A549 (cell line): ENCODE measurements around the gene RAB39B. TPM values are rescaled to one million over a fixed set of nuclear protein-coding genes. Genes with fewer than 3 reads are reported as not detected.
"Not testable (repeated sequence)": the region's sequence is repeated elsewhere in the genome, so short reads cannot be mapped to it uniquely, and the experiment has no call there.

Experiments
- ATAC-seq, 2 experiments: fragments of 200-7000 bp in 1 of 2; fragments of >200 bp in 1 of 2; cut with Nextera tagmentation in 1 of 2; cut with Tn5 transposase in 1 of 2; 3 replicates each; pipeline versions ENCODE4 v1.8.0 to v1.9.1; 2018 to 2020; ENCODE audit warnings: mild to moderate bottlenecking in 1 of 2, moderate library complexity in 1 of 2
- CTCF ChIA-PET: fragments of 300-600 bp; sonication (Branson Sonifier 250); formaldehyde crosslinking; extraction: SDS; loops from one replicate; lab custom pipeline; 2021; ENCODE audit warnings: antibody characterized with exemption, inconsistent platforms; lab: Yijun Ruan, JAX
- POLR2A ChIA-PET: fragments of 350-600 bp; formaldehyde crosslinking; extraction: SDS; loops from one replicate; lab custom pipeline; 2021; ENCODE audit warnings: antibody characterized with exemption, inconsistent platforms; lab: Yijun Ruan, JAX
- DNase-seq, 2 experiments: peaks; one replicate each; pipeline versions ENCODE4 v3.0.0 to v3.0.0-alpha.2; 2011 to 2016; ENCODE audit warnings: low read depth in 1 of 2, low spot score in 1 of 2
- FAIRE-seq: peaks from 2 replicates; lab custom pipeline; 2011; peaks lifted over from hg19 to GRCh38; lab: Jason Lieb, UNC
- H3K27ac ChIP-seq, 2 experiments: fragments of >200 bp; sonication (Bioruptor Twin); formaldehyde crosslinking; 3 replicates each; pipeline ENCODE4 v1.5.1; 2016 to 2017
- H3K4me1 ChIP-seq: fragments of >200 bp; sonication (Bioruptor Twin); formaldehyde crosslinking; 3 replicates; pipeline ENCODE4 v1.6.1; 2016
- H3K4me2 ChIP-seq: fragments of >200 bp; sonication (Bioruptor Twin); formaldehyde crosslinking; 3 replicates; pipeline ENCODE4 v1.6.1; 2016
- H3K4me3 ChIP-seq: fragments of >200 bp; sonication (Bioruptor Twin); formaldehyde crosslinking; 3 replicates; pipeline ENCODE4 v1.5.1; 2016
- H3K9me3 ChIP-seq: fragments of >200 bp; sonication (Bioruptor Twin); formaldehyde crosslinking; 3 replicates; pipeline ENCODE4 v1.6.1; 2016
- BHLHE40 ChIP-seq: IDR thresholded peaks from 2 replicates; pipeline ENCODE4 v1.6.1; 2012; ENCODE audit warnings: low read depth, low read length, inconsistent platforms
- CBX2 ChIP-seq: fragments of 200-600 bp; sonication (generic); IDR thresholded peaks from 2 replicates; pipeline ENCODE4 v1.6.1; 2016; ENCODE audit warnings: low read depth, mild to moderate bottlenecking, borderline replicate concordance
- CEBPB ChIP-seq, 2 experiments: fragments of >200 bp in 1 of 2; sonication (Bioruptor Twin) in 1 of 2; formaldehyde crosslinking in 1 of 2; IDR thresholded peaks; 2 replicates each; pipeline ENCODE4 v1.6.1; 2012 to 2016
- HOXB5 ChIP-seq: fragments of 250-450 bp; sonication (Bioruptor Pico); IDR thresholded peaks from 2 replicates; pipeline ENCODE4 v1.5.0; 2020; ENCODE audit warnings: mild to moderate bottlenecking, moderate library complexity
- JUNB ChIP-seq: fragments of >200 bp; sonication (Bioruptor Twin); formaldehyde crosslinking; IDR thresholded peaks from 2 replicates; pipeline ENCODE4 v1.6.1; 2016
- KDM5A ChIP-seq: fragments of 200-600 bp; sonication (generic); IDR thresholded peaks from 2 replicates; pipeline ENCODE4 v1.6.1; 2016; ENCODE audit warnings: antibody characterized with exemption, mild to moderate bottlenecking
- MYC ChIP-seq: IDR thresholded peaks from 2 replicates; pipeline ENCODE4 v1.6.1; 2012; ENCODE audit warnings: mild to moderate bottlenecking, inconsistent platforms, low read length, improper control_type of control experiment, borderline replicate concordance
- NR3C1 ChIP-seq: fragments of >200 bp; sonication (Bioruptor Twin); formaldehyde crosslinking; IDR thresholded peaks from 3 replicates; pipeline ENCODE4 v1.6.1; 2017
- PHF8 ChIP-seq: fragments of 200-600 bp; sonication (generic); IDR thresholded peaks from 2 replicates; pipeline ENCODE4 v1.6.1; 2016; ENCODE audit warnings: low read depth, mild to moderate bottlenecking, antibody characterized with exemption, moderate library complexity, borderline replicate concordance
- POLR2AphosphoS2 ChIP-seq: conservative IDR thresholded peaks from 2 replicates; pipeline ENCODE4 v1.6.1; 2012; ENCODE audit warnings: low read length, improper control_type of control experiment, inconsistent platforms
- RCOR1 ChIP-seq: fragments of 150-350 bp; IDR thresholded peaks from 2 replicates; pipeline ENCODE4 v1.6.1; 2014; ENCODE audit warnings: antibody characterized with exemption, low read length, low read depth
- ZC3H11A ChIP-seq: fragments of 450-650 bp; IDR thresholded peaks from 2 replicates; pipeline ENCODE4 v1.6.1; 2014; ENCODE audit warnings: antibody characterized with exemption, mild to moderate bottlenecking
- ZFP36 ChIP-seq: fragments of 450-650 bp; IDR thresholded peaks from 2 replicates; pipeline ENCODE4 v1.6.1; 2014; ENCODE audit warnings: borderline replicate concordance; ENCODE audit not compliant: partially characterized antibody
- ZSCAN20 ChIP-seq: fragments of 250-450 bp; sonication (Bioruptor Pico); IDR thresholded peaks from 2 replicates; pipeline ENCODE4 v1.8.0; 2022; ENCODE audit warnings: mild to moderate bottlenecking, moderate library complexity
- WGBS: methylation state at CpG from one replicate; pipeline ENCODE4 v1.1.6; 2017; ENCODE audit errors: missing lambda C conversion rate; 5-methylcytosine and 5-hydroxymethylcytosine counted together
- polyA plus RNA-seq, 4 experiments: library from polyadenylated mRNA; depleted of rRNA in 3 of 4; stranded (reverse); fragments of >200 nt; fragmentation: RNase III in 1 of 4; extraction: RNeasy Plus Mini Kit Qiagen cat#74134 plus additional on column Dnase treatment in 1 of 4; gene quantifications; 2 replicates in 3 of 4; 3 replicates in 1 of 4; pipeline ENCODE4 v1.2.3, GENCODE V29; 2011 to 2017
- TF ChIP-seq, protein P1 (sequence below): fragments of >200 bp; sonication (Bioruptor Twin); formaldehyde crosslinking; IDR thresholded peaks from 2 replicates; pipeline ENCODE4 v1.6.1; 2016
- TF ChIP-seq, protein P2 (sequence below): fragments of 150-350 bp; IDR thresholded peaks from 2 replicates; pipeline ENCODE4 v1.6.1; 2014; ENCODE audit warnings: low read depth, mild to moderate bottlenecking, low read length
- TF ChIP-seq, protein P3 (sequence below): fragments of >200 bp; sonication (Bioruptor Twin); formaldehyde crosslinking; IDR thresholded peaks from 3 replicates; pipeline ENCODE4 v1.5.1; 2016

Gene RAB39B
- polyA plus RNA-seq, 2 of the 4 experiments (the other 2 are of a cell fraction): 0.57 to 4.4 TPM

DNA sequence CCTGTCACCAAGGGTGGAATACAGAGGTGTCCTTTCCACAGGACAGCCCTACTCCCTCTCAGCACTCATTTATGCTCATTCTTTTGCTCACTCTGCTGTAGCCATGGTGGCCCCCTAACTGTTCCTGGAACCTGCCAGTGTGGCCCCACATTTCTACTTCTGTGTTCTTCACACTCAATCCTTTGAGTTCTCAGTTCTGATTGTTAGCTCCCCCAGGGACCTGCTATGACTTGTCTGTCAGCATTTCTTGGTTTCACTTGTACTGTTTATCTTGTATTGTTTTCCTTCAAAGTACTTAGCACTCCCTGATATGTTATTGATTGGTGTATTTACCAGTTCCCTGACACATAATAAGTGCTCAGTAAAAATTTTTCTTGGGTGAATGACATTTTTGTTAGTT, 33.1 kb downstream of the RAB39B start:
- FAIRE-seq: no peak
- TF ChIP-seq ZC3H11A: no peak
- no peak for TF ChIP-seq KDM5A
- TF ChIP-seq, protein P1, sequence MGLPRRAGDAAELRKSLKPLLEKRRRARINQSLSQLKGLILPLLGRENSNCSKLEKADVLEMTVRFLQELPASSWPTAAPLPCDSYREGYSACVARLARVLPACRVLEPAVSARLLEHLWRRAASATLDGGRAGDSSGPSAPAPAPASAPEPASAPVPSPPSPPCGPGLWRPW: no peak
- no peak for TF ChIP-seq PHF8
- no peak for TF ChIP-seq ZSCAN20 (CRISPR knock-in tag)
- no peak for TF ChIP-seq MYC
- no peak for TF ChIP-seq POLR2AphosphoS2
- TF ChIP-seq JUNB: no peak
- no peak for TF ChIP-seq NR3C1
- TF ChIP-seq, protein P2, sequence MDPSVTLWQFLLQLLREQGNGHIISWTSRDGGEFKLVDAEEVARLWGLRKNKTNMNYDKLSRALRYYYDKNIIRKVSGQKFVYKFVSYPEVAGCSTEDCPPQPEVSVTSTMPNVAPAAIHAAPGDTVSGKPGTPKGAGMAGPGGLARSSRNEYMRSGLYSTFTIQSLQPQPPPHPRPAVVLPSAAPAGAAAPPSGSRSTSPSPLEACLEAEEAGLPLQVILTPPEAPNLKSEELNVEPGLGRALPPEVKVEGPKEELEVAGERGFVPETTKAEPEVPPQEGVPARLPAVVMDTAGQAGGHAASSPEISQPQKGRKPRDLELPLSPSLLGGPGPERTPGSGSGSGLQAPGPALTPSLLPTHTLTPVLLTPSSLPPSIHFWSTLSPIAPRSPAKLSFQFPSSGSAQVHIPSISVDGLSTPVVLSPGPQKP: no peak
- no peak for TF ChIP-seq HOXB5 (CRISPR knock-in tag)
- no peak for TF ChIP-seq RCOR1
- ChIA-PET CTCF (no interaction called here), POLR2A (no interaction called here)
- Histone ChIP-seq H3K4me1 (peaks cover 14% of the 10 kb centered on the region; the same call in 2 of the 3 replicates), H3K27ac (no peak overlapping the region), H3K4me2 (no peak overlapping the region), H3K9me3 (no peaks in the 10 kb centered on the region), H3K4me3 (no peak overlapping the region)
- ATAC-seq: no peak
- DNase-seq: no peak

DNA sequence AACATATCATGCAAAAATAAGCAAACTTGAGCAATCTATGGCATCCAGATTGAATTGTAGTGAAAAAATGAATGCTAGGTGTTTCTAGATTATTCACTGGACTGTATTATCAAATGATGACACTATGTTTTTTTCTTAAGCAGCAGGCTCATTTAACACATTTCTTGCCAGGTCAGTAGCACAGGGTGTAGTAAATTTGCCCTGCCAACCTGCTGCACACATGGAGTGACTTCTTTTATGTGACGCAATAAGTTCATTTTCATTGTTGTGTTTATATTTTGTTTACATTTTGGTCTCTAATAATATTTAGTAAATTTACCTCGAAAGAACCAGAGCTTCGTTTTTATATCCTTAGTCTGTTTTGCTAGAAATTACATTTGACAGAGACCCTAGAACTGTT, 38.5 kb downstream of the RAB39B start:
- Histone ChIP-seq H3K27ac (no peak overlapping the region), H3K4me1 (no peaks in the 10 kb centered on the region), H3K4me3 (no peak overlapping the region), H3K4me2 (no peak overlapping the region), H3K9me3 (no peaks in the 10 kb centered on the region)
- ChIA-PET CTCF (interaction anchor here (1.3 to 1.4 kb wide), 2 partner anchors 9 to 16 kb away, joined by 3 to 6 read pairs; partner anchors contain the start of gene VBP1), POLR2A (interaction anchor here (2.9 kb wide), 1 partner anchor 10 kb away, joined by 10 read pairs; the partner anchor contains the start of gene VBP1)
- ATAC-seq (no peak), FAIRE-seq (no peak), DNase-seq (no peak)
- 82% methylated on average over 3 of the region's 3 CpGs for WGBS
- TF ChIP-seq, protein P3, sequence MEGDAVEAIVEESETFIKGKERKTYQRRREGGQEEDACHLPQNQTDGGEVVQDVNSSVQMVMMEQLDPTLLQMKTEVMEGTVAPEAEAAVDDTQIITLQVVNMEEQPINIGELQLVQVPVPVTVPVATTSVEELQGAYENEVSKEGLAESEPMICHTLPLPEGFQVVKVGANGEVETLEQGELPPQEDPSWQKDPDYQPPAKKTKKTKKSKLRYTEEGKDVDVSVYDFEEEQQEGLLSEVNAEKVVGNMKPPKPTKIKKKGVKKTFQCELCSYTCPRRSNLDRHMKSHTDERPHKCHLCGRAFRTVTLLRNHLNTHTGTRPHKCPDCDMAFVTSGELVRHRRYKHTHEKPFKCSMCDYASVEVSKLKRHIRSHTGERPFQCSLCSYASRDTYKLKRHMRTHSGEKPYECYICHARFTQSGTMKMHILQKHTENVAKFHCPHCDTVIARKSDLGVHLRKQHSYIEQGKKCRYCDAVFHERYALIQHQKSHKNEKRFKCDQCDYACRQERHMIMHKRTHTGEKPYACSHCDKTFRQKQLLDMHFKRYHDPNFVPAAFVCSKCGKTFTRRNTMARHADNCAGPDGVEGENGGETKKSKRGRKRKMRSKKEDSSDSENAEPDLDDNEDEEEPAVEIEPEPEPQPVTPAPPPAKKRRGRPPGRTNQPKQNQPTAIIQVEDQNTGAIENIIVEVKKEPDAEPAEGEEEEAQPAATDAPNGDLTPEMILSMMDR: no peak
- TF ChIP-seq CEBPB (IDR thresholded peaks at IDR 0.05): 0 out of 4 replicates have a peak, but pooled peaks of 1 of the 2 experiments have one; percentile 4
- no peak for TF ChIP-seq ZFP36

DNA sequence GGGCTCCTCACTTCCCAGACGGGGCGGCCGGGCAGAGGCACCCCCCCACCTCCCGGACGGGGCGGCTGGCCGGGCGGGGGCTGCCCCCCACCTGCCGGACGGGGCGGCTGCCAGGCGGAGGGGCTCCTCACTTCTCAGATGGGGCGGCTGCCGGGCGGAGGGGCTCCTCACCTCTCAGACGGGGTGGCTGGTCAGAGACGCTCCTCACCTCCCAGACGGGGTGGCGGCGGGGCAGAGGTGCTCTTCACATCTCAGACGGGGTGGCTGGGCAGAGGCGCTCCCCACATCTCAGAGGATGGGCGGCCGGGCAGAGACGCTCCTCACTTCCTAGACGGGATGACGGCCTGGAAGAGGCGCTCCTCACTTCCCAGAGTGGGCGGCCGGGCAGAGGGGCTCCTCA, 40.5 kb downstream of the RAB39B start:
- 91% methylated on average over 8 of the region's 30 CpGs for WGBS
- POLR2A ChIA-PET, CTCF ChIA-PET, H3K4me1 ChIP-seq, H3K27ac ChIP-seq, H3K4me3 ChIP-seq, ATAC-seq, H3K9me3 ChIP-seq, DNase-seq, FAIRE-seq, H3K4me2 ChIP-seq: not testable (repeated sequence)

DNA sequence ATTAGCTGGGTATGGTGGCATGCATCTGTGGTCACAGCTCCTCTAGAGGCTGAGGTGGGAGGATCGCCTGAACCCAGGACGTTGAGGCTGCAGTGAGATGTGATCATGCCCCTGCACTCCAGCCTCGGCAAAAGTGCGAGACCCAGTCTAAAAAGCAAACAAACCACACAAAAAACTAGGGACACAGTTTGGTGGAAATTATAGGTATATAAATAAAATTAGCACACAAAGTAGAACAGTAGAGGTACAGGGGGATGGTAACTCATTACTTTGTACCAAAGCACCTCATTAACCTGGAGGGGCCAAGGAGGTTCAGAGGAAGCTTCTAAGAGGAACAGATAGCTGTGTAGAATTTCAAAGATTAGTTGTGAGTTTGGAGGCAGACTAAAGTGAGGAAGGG, 42.9 kb downstream of the RAB39B start:
- ChIA-PET POLR2A (no interaction called here), CTCF (interaction anchor here (1.3 kb wide), 1 partner anchor 304 kb away, joined by 4 read pairs; no protein-coding TSS in a partner anchor)
- no peak for ATAC-seq
- no peak for DNase-seq
- H3K4me3 ChIP-seq: no peak overlapping the region
- no peak for FAIRE-seq
- H3K27ac ChIP-seq: no peak overlapping the region
- no peaks in the 10 kb centered on the region for H3K9me3 ChIP-seq
- peaks cover 8% of the 10 kb centered on the region for H3K4me1 ChIP-seq
- H3K4me2 ChIP-seq: no peak overlapping the region
- TF ChIP-seq BHLHE40 (no peak), CBX2 (no peak)
- WGBS: 97% methylated on average over 4 of the region's 4 CpGs
